ENCODE measurements around the gene DDR2.
A peak's percentile ranks its signal among the peaks of the same experiment; 100 is the strongest.
"Not testable (repeated sequence)": the region's sequence is repeated elsewhere in the genome, so short reads cannot be mapped to it uniquely, and the experiment has no call there.

The DDR2 gene

GRCh38 chr1:162782671-162783070 is 150.4 kb downstream of the DDR2 start:
- H3K4me1 ChIP-seq, result no peaks in the 10 kb centered on the region
- DNase-seq (ENCODE audit: low spot score in 2 of 2), result no peak
- H3K27me3 ChIP-seq (ENCODE audit: low read depth), result no peaks in the 10 kb centered on the region
- H3K36me3 ChIP-seq (replicated peaks), result no peaks in the 10 kb centered on the region
- in situ Hi-C loops (cut with MboI; ENCODE audit: low sequenced_read_pairs), result loop anchor here (25.0 kb wide), 1 partner anchor 170 kb away; no protein-coding TSS in a partner anchor
- H3K4me3 ChIP-seq, result no peak overlapping the region
- H3K9me3 ChIP-seq, result no peaks in the 10 kb centered on the region

- H3K36me3 ChIP-seq (replicated peaks); DNase-seq (ENCODE audit: low spot score in 2 of 2); H3K4me3 ChIP-seq; H3K4me1 ChIP-seq; H3K9me3 ChIP-seq; H3K27me3 ChIP-seq (ENCODE audit: low read depth): not testable (repeated sequence)
- in situ Hi-C loops (cut with MboI; ENCODE audit: low sequenced_read_pairs), result loop anchor here (25.0 kb wide), 1 partner anchor 173 kb away; no protein-coding TSS in a partner anchor
Observed at GRCh38 chr1:162784926-162785325, 152.7 kb downstream of the DDR2 start.

- H3K27me3 ChIP-seq (ENCODE audit: low read depth); DNase-seq (ENCODE audit: low spot score in 2 of 2); H3K4me1 ChIP-seq; H3K36me3 ChIP-seq (replicated peaks); H3K4me3 ChIP-seq; H3K9me3 ChIP-seq: not testable (repeated sequence)
- in situ Hi-C loops (cut with MboI; ENCODE audit: low sequenced_read_pairs), result loop anchor here (25.0 kb wide), 1 partner anchor 176 kb away; no protein-coding TSS in a partner anchor
Observed at GRCh38 chr1:162788783-162789182, 156.5 kb downstream of the DDR2 start.

- not testable (repeated sequence) for H3K36me3 ChIP-seq (replicated peaks); H3K27me3 ChIP-seq (ENCODE audit: low read depth); H3K9me3 ChIP-seq; H3K4me1 ChIP-seq
- peak; percentile 28 to 90 for DNase-seq (ENCODE audit: low spot score in 2 of 2)
- H3K4me3 ChIP-seq, result peak within 1 kb of the TSS; percentile 55
- in situ Hi-C loops (cut with MboI; ENCODE audit: low sequenced_read_pairs), result loop anchor here (25.0 kb wide), 1 partner anchor 178 kb away; no protein-coding TSS in a partner anchor
Observed at GRCh38 chr1:162790303-162790984, 158.2 kb downstream of the DDR2 start, which contains the start of gene HSD17B7. HSD17B7 (plus strand) TSS chr1:162790702; CDS start chr1:162790801, 99 bp downstream.

GRCh38 chr1:162790985-162791357 is 158.7 kb downstream of the DDR2 start:
- in situ Hi-C loops (cut with MboI; ENCODE audit: low sequenced_read_pairs), result loop anchor here (25.0 kb wide), 1 partner anchor 179 kb away; no protein-coding TSS in a partner anchor
- not testable (repeated sequence) for H3K4me1 ChIP-seq; H3K9me3 ChIP-seq; H3K27me3 ChIP-seq (ENCODE audit: low read depth); H3K36me3 ChIP-seq (replicated peaks)
- DNase-seq (ENCODE audit: low spot score in 2 of 2), result peak in 1 of 2 experiments; percentile 25
- H3K4me3 ChIP-seq, result peak overlapping the region; percentile 55

- DNase-seq (ENCODE audit: low spot score in 2 of 2); H3K9me3 ChIP-seq; H3K36me3 ChIP-seq (replicated peaks); H3K4me3 ChIP-seq; H3K27me3 ChIP-seq (ENCODE audit: low read depth); H3K4me1 ChIP-seq: not testable (repeated sequence)
- in situ Hi-C loops (cut with MboI; ENCODE audit: low sequenced_read_pairs), result loop anchor here (25.0 kb wide), 1 partner anchor 182 kb away; no protein-coding TSS in a partner anchor
Observed at GRCh38 chr1:162794284-162794683, 162.0 kb downstream of the DDR2 start.

- not testable (repeated sequence) for H3K4me3 ChIP-seq; DNase-seq (ENCODE audit: low spot score in 2 of 2); H3K9me3 ChIP-seq; H3K27me3 ChIP-seq (ENCODE audit: low read depth); H3K4me1 ChIP-seq
- in situ Hi-C loops (cut with MboI; ENCODE audit: low sequenced_read_pairs), result loop anchor here (25.0 kb wide), 1 partner anchor 184 kb away; no protein-coding TSS in a partner anchor
- H3K36me3 ChIP-seq (replicated peaks), result peaks cover 14% of the 10 kb centered on the region
Observed at GRCh38 chr1:162796617-162797279, 164.5 kb downstream of the DDR2 start.

- in situ Hi-C loops (cut with MboI; ENCODE audit: low sequenced_read_pairs), result loop anchor here (25.0 kb wide), 1 partner anchor 188 kb away; no protein-coding TSS in a partner anchor
Observed at GRCh38 chr1:162799995-162800830, 167.9 kb downstream of the DDR2 start.

GRCh38 chr1:162807503-162807902 is 175.2 kb downstream of the DDR2 start:
- in situ Hi-C loops (cut with MboI; ENCODE audit: low sequenced_read_pairs); H3K4me1 ChIP-seq; H3K4me3 ChIP-seq; H3K27me3 ChIP-seq (ENCODE audit: low read depth); DNase-seq (ENCODE audit: low spot score in 2 of 2); H3K9me3 ChIP-seq: not testable (repeated sequence)
- H3K36me3 ChIP-seq (replicated peaks), result peaks cover 14% of the 10 kb centered on the region

More at GRCh38 chr1:162799995-162800830, 167.9 kb downstream of the DDR2 start:
- peak; percentile 42 to 69 for DNase-seq (ENCODE audit: low spot score in 2 of 2)
- not testable (repeated sequence) for H3K4me3 ChIP-seq; H3K4me1 ChIP-seq; H3K27me3 ChIP-seq (ENCODE audit: low read depth); H3K9me3 ChIP-seq
- H3K36me3 ChIP-seq (replicated peaks), result peaks cover 21% of the 10 kb centered on the region

- H3K9me3 ChIP-seq; H3K36me3 ChIP-seq (replicated peaks); H3K4me1 ChIP-seq; H3K27me3 ChIP-seq (ENCODE audit: low read depth); DNase-seq (ENCODE audit: low spot score in 2 of 2); H3K4me3 ChIP-seq; in situ Hi-C loops (cut with MboI; ENCODE audit: low sequenced_read_pairs): not testable (repeated sequence)
Observed at GRCh38 chr1:162812357-162812756, 180.1 kb downstream of the DDR2 start.

GRCh38 chr1:162818136-162818535 is 185.9 kb downstream of the DDR2 start:
- H3K9me3 ChIP-seq; DNase-seq (ENCODE audit: low spot score in 2 of 2); H3K36me3 ChIP-seq (replicated peaks); in situ Hi-C loops (cut with MboI; ENCODE audit: low sequenced_read_pairs); H3K27me3 ChIP-seq (ENCODE audit: low read depth); H3K4me3 ChIP-seq: not testable (repeated sequence)
- peaks cover 15% of the 10 kb centered on the region for H3K4me1 ChIP-seq

- DNase-seq (ENCODE audit: low spot score in 2 of 2); in situ Hi-C loops (cut with MboI; ENCODE audit: low sequenced_read_pairs); H3K36me3 ChIP-seq (replicated peaks); H3K27me3 ChIP-seq (ENCODE audit: low read depth); H3K9me3 ChIP-seq; H3K4me3 ChIP-seq: not testable (repeated sequence)
- H3K4me1 ChIP-seq, result peaks cover 15% of the 10 kb centered on the region
Observed at GRCh38 chr1:162818666-162819065, 186.4 kb downstream of the DDR2 start.

- Histone ChIP-seq H3K9me3 (no peaks in the 10 kb centered on the region), H3K27me3 (ENCODE audit: low read depth) (no peaks in the 10 kb centered on the region), H3K4me1 (peaks cover 15% of the 10 kb centered on the region), H3K36me3 (replicated peaks) (no peaks in the 10 kb centered on the region), H3K4me3 (peak overlapping the region; percentile 30)
- in situ Hi-C loops (cut with MboI; ENCODE audit: low sequenced_read_pairs), result no loop called here
- peak in 1 of 2 experiments; percentile 62 for DNase-seq (ENCODE audit: low spot score in 2 of 2)
Observed at GRCh38 chr1:162822391-162823200, 190.3 kb downstream of the DDR2 start.
